HUDEP-2 (cell line): ENCODE results near the gene C5orf63.
"Not testable (repeated sequence)": the region's sequence is repeated elsewhere in the genome, so short reads cannot be mapped to it uniquely, and the experiment has no call there.

Source experiments
- DNase-seq, 76 experiments: peaks; one replicate each; lab custom pipeline; 2025; ENCODE audit not compliant: unreplicated experiment in 76 of 76; lab: John Stamatoyannopoulos, UW

Gene C5orf63

DNA sequence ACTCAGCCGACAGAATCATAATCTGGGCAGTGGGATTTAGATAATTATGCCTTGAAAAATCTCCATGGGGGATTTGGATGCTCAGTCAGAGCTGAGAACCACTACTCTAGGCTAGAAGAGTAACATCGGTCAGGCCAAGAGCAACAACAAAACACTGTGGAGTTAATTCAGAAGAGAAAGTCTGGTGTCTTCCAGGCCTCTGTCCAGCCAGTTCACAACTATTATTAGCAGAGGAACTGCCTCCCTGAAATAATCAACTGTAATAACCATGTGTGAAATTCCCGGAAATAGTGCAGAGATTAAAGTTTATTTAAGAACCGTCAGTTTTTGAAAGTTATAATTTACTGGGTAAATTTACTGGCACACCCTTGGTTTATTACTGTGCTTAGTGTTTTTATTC is 34.8 kb downstream of the C5orf63 start:
- DNase-seq, result no peak

DNA sequence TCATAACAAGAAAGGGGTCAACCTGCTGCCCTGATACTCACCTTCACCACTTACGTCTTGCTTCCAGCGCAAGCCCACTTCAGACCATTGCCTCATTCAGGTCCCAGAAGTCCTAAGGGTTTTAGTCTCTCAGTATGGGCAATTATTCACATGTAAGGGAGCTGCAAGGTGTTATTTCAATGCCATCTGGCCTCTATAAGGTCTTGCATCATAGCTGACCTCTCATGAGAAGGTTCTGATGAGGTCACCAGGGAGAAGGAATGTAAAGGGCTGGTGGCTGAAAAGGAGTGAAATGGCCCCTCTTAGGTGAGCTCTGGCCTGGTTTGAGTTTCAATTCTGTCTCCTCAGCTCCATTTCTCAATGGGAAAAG is 41.5 kb downstream of the C5orf63 start:
- DNase-seq, result no peak

DNA sequence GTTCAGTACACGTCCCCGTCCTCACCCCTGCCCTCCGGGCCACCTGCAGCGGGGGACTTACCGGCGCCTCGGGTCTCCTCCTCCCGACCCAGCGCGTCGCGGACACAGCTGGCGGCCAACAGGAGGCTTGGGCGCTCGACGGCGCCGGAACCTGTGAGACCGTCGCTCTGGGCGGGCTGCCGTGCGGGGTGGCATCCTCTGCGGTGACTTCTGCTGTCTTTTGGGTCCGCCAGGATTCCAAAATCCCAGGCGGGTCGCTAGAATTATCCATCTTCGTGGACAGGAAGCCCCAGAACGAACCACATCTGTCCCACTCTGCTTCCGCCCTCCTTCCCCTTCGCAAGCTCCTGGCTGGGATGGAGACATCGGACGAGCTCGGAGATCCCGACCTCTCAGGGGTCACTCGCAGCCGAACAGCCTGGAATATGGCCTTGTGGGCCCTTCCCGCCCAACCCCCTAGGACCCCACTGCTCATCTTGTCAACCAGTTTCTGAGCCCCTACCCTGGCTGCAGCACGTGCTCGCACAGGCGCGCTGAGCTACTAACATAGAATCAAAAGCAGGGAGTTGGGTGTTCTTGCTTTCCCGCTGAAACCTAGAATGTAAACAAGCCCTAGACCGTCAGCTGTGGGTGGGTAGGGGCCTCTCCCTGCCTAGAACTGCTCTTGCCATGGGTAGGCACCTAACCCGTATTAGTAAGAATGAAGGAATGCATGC is 42.0 kb downstream of the C5orf63 start:
- DNase-seq, result peak in 3 of 76 experiments; percentile 30 to 46 (median 43)

DNA sequence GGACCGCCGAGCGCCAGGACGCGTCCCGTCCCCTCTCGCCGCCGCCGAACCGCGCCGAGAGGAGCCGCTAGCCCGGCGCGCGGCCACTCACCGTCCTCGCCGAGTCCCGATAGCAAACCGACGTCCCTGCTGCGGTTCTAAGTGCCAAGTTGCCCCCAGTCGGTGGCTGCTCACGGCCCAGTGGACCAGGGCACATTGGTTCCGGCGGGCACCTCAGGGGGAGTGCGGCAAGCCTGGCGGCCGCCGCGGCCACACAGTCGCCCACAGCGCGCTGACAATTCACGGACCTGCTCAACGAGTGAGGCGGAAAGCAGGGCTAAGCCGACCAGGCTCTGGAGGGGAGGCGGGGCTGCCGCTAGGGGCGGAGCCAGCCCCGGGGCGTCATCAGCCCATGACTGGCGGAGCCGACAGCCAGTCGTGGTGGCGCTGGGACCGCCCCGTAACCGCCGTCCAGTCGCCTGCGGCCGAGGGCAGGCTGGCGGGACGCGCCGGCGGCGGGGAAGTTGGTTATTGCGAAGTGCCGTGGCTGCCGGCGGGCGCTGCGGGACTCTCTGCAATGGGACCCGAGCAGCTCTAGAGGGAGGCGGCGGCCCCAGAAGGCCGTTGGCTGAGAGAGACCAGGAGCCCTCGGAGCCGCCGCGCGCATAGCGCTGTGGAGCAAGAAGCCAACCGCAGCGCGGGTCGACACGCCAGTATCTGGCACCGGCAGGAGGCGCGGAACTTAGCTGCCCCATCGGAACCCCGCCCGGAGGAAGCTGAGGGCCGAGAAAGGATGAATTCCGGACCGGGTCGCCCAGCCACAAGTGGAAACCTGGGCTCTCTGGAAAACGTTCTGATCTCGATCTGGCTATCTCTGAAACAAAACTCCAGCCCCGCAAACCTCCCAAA is 42.8 kb downstream of the C5orf63 start, which contains the start of gene MARCHF3:
Gene MARCHF3 (minus strand): TSS at position 300 of the 888 bp plus-strand sequence. CDS start 112,387 bp downstream, outside the sequence.
- DNase-seq, result peak; percentile 27 to 95 (median 88)

DNA sequence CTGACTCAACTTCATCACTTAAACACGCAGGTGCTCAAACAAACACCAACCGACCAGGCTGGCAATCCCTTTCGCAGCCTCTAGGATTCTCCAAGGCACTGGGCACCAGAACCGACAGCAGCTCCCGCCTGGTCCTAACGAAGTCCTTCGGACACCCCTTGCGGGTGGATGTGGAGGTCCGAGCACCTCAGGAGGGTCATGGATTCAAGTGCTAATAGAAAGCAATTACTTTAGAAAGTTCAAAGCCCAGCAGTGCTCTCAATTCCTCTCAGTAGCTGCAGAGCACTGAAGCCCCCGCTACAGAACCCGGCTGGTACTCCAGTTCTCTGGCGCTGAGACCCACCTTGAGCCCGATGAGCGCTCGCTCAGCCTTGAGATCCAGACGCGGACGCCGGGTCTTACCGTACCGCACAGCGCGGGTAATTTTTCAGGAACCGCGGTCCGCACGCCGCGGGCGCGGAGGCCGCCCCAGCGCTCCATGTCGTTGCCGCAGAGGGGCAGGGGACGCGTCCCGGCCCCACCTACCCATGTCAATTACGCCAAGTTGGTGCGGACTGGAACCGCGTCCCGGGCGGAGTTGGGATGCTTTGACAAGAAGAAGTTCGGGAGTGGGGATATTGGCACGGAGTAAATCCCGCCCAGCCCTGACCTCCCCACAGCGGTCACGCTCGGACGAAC is 43.6 kb downstream of the C5orf63 start:
- DNase-seq, result peak in 65 of 76 experiments; percentile 6 to 66 (median 40)

DNA sequence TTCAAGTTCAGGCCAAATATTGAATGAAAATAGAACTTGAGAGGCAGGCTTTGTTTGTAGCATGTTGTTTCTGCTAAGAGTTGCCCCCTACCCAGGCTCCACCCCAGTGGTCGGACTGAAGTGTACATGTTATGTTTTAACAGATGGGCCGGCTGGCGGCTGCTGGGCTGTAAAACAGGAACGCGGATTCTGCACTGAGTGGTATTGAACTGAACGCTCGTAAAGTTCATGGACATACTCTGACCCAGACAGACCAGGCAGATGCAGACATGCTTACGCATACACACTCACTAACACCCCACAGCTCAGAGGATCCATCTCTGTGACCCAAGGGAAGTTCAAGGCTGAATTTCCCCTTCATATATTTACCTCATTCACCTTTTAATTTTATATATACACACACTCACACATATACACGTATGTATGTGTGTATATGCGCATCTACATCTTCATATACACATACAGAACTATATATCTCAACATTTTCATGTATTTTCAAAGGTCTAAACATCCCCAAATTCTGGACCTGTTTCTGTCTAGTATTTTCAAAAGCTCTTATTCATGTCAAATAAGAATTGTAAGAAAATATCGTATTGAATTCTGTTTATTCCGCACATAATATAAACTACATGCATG is 44.4 kb downstream of the C5orf63 start:
- peak in 20 of 76 experiments; percentile 4 to 46 (median 18) for DNase-seq

DNA sequence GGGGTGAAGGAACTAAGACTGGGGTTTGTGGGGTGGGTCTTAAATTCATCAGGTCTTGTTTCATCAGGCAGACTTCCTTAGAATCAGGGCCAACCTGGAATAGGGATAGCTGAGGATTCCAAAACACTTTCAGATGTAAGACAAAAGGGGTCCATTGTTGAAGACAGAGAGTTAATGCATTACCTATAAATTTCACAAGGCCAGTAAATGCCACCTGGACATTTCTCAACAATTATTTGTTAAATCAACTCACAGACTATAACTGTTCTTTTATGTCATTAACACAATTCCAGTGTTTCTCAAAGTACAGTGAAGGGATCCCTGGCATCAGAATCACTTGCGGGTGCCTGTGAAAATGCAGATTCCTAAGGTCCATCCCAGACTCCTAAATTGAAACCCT is 45.8 kb downstream of the C5orf63 start:
- no peak for DNase-seq

DNA sequence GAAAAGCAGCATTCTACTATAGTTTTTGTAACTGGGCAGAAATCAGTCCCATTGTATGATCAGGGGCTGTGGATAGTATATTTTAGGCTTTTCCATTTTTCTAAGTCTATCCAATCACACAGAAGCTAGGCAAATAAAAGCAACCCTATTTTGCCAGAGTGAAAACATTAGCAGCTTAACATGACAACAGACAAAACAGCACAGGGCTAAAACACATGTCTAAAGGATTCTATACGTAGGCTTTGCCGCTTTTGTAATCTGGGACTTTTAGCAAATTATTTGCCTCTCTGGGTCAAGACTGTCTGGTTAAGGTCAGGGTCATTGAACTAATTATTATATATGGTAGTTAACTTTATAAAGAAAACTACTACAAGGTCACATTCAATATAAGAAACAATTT is 47.1 kb downstream of the C5orf63 start:
- no peak for DNase-seq

DNA sequence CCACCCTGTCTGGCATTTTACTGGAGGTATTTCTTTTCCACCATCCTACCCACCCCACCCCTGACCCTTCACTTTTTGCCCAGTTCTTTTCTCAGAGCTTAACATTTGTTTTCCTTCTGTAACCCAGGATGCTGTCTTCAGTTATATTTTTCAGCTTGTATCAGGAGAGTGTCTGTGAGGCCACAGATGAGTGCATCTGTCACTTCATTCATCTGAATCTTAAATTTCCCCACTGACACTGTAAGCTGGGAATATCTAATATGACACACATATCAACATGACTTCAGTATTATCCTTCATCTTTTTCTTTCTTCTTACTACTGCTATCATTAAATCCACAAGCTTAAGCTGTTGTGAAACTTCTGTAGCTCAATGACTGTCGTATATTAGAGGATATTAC is 47.8 kb downstream of the C5orf63 start:
- no peak for DNase-seq

DNA sequence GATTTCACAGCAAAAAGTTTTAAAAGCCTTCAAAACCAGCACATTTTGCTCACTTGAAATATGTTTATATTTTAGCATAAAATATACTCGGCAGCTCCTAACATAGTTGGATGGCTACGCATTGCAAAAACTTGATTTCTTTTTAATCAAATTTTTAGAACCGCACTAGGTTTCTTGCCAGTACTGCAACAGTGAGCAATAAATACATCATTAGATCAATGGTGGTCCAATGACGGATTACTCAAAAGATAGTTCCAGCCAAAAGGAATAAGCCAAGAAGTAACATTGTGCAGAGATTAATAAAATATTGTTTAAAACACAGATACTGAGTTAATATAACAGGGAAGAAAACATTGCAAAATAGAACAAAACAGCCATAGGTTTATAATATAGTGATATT is 48.5 kb downstream of the C5orf63 start:
- DNase-seq, result no peak

DNA sequence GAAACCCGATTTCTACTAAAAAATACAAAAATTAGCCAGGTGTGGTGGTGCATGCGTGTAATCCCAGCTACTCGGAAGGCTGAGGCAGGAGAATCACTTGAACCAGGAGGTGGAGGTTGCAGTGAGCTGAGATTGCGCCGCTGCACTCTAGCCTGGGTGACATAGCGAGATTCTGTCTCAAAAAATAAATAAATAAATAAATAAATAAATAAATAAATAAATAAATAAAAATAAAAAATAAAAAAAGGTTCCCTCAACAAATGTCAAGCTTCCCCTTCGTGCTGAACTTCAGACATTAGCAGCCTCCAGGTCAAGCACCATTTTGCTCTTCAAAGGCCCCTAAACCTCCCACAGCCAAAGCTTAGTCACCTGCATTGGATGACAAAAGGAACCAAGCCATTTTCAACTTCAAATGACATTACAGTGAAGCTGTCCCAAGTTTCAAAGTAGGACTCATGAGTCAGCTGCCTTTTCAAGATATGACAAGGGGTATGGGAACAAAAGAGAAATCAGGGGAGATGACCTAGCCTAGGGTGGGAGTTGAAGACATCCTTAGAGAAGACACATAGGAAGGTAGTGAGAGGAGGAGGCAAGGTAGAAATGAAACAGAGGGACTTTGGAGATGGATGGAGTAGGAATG is 49.6 kb downstream of the C5orf63 start:
- not testable (repeated sequence) for DNase-seq

DNA sequence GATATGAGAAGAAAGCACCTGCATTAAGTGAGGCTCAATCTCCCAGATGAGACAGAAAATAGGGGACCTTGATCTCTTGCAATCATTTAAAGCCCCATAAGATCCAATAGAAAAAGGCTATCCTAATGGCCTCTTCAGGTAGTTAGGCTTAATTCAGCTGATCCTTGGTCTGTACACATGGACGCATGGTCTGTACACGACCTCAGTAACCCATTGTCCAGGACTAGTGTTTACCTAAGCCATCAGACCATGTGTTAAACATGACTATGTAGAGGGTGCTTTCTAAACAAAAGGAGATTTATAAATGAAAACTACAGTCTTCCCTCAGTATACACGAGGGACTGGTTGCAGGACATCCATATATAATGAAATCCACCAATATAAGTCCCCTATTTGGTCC is 50.5 kb downstream of the C5orf63 start:
- no peak for DNase-seq

DNA sequence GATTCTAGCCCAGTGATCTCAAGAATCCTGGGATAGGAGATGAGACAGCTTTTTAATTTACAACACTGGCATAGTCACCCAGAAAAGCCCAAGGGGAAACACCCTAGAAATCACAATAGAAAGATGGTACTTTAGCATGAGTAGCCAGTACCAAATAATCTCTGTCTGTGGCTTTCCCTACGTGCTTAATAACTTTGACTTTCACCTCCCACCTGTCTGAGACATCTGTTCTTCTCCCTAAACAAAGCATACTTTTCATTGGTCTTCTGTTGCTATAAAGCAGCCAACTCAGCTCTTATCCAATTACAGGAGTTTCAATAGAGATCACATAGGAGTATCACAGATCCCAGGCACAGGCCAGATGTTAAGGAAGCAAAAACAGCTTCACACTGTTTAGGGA is 53.4 kb downstream of the C5orf63 start:
- no peak for DNase-seq

DNA sequence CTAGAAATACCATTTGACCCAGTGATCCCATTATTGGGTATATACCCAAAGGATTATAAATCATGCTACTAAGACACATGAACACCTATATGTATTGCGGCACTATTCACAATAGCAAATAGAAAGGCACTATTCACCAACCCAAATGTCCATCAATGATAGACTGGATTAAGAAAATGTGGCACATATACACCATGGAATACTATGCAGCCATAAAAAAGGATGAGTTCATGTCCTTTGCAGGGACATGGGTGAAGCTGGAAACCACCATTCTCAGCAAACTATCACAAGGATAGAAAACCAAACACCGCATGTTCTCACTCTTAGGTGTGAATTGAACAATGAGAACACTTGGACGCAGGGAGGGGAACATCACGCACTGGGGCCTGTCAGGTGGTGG is 56.6 kb downstream of the C5orf63 start:
- not testable (repeated sequence) for DNase-seq

DNA sequence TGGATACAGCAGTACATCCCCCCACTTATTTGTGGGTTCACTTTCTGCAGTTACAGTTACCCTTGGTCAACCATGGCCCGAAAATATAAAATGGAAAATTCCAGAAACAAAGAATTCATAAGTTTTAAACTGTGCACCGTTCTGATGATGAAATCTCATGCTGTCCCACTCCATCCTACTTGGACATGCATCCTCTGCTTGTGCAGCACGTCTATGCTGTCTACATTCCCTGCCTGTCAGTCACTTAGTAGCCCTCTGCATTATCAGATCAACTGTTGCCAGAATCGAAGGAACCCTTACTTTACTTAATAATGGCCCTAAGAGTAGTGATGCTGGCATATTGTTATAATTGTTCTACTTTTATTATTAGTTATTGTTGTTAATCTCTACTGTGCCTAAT is 57.6 kb downstream of the C5orf63 start:
- DNase-seq, result no peak

DNA sequence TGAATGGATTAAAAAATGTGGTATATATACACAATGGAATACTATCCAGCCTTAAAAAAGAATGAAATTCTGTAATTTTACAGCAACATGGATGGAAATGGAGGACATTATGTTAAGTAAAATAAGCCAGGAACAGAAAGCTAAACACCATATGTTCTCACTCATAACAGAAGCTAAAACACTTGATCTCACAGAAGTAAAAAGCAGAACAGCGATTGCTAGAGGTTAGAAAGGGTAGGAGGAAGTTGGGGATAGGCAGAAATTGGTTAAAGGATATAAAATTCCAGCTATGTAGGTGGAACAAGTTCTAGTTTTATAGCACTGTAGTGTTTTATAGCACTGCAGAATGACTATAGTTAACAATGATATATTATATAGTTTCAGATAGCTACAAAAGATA is 58.7 kb downstream of the C5orf63 start:
- no peak for DNase-seq

DNA sequence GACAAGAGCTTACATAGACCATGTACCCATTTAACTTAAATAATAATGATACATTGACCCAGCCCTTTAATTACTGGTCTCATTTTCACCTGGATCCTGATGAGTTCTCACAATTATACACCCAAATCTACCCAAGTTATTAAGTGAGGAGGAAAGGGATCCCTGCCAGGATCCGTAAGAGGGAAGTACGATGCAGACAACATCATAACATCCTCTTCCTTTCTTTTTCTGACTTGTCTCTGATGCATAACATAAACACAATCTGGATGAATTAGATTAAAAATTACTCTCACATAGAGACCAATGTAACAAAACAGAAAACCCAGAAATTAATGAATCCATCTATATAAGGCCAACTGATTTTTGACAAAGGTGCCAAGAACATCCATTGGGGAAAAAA is 59.9 kb downstream of the C5orf63 start:
- no peak for DNase-seq

DNA sequence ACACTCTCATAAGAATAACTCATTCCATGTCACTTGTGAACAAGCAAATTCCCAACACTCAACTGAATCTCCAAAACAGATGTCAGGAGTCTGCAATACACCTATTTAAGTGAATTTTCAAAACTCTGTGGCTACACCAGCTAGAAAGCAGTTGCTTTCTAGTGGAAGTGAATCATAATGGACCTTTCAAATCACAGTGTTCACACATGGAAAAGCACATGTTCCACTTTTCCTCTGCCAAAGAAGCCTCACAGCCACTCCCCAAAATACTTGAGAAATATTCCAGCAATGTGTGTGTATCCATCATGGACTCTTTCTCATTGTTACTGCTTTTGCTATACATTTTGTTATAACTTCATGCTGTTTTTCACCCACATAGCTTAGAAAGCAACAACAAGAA is 60.4 kb downstream of the C5orf63 start:
- DNase-seq, result no peak

DNA sequence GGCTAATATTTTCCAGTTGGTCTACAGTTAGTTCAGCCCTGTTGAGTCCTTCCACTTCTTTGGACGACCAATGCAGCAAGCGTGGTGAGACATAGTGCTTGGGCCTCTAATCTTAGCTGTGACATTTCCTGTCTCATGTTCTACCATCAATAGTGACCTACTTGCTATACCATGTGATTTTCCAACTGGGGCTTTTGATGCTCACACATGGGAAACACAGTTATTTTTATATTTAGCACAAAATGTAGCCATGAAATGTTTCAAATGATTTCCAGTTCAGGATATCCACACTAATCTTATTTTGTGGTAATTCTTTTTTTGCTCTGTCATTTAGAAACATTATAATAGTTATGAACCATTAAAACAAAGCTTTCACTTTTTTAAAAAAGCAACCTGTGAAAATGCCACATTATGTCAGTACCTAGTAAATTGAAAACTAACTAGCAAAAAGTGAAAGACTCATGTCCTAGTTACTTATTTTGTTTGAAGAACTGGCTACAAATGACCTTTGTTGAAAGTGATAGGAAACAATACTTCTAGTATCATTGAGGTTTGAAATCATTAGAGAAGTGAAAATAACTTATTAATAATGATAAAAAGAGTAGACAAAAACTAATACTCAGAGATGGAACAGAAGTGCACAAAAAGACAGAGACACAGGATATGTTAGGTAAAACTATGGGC is 61.2 kb downstream of the C5orf63 start:
- no peak for DNase-seq

DNA sequence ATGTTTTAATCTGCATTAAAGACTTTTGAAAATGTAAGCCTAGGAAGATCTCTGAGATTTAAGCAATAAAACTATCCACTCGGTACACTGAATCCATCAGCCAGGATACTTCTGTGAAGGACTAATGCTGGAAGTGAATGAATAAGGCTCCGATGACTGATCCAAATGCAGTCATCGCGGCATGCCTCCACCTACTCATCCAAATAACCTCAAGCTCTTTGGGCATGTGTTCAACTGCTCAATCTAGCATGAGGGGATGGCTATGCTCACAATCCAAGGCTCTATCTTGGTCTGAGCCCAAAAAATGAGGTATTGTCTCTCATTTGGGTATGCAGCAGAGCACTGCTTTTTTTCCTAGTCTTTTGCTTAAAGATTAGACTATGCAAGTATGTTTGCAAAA is 62.1 kb downstream of the C5orf63 start:
- no peak for DNase-seq
